Measurements from ENCODE around the gene ACTN1.
A peak's percentile ranks its signal among the peaks of the same experiment; 100 is the strongest.

ACTN1 gene

GRCh38 chr14:68825729-68826128 lies 153.4 kb downstream of the ACTN1 start:
- DNase-seq (ENCODE audit: low spot score) = no peak
- TF ChIP-seq, protein P1, sequence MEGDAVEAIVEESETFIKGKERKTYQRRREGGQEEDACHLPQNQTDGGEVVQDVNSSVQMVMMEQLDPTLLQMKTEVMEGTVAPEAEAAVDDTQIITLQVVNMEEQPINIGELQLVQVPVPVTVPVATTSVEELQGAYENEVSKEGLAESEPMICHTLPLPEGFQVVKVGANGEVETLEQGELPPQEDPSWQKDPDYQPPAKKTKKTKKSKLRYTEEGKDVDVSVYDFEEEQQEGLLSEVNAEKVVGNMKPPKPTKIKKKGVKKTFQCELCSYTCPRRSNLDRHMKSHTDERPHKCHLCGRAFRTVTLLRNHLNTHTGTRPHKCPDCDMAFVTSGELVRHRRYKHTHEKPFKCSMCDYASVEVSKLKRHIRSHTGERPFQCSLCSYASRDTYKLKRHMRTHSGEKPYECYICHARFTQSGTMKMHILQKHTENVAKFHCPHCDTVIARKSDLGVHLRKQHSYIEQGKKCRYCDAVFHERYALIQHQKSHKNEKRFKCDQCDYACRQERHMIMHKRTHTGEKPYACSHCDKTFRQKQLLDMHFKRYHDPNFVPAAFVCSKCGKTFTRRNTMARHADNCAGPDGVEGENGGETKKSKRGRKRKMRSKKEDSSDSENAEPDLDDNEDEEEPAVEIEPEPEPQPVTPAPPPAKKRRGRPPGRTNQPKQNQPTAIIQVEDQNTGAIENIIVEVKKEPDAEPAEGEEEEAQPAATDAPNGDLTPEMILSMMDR (IDR thresholded peaks at IDR 0.05; ENCODE audit: extremely low read depth, missing control alignments) = no peak

GRCh38 chr14:68824517-68825347 lies 154.4 kb downstream of the ACTN1 start:
- DNase-seq (ENCODE audit: low spot score) = peak; percentile 60
- TF ChIP-seq, protein P1 (IDR thresholded peaks at IDR 0.05; ENCODE audit: extremely low read depth, missing control alignments) = peak; percentile 87

- TF ChIP-seq, protein P1 (IDR thresholded peaks at IDR 0.05; ENCODE audit: extremely low read depth, missing control alignments) = no peak
- DNase-seq (ENCODE audit: low spot score) = no peak
These were observed 154.9 kb downstream of the ACTN1 start for GRCh38 chr14:68824207-68824516.

All from GM20000 (cell line).